KMS-11 (cell line): ENCODE data around the gene NUDT5.
"Not testable (repeated sequence)": the region's sequence is repeated elsewhere in the genome, so short reads cannot be mapped to it uniquely, and the experiment has no call there.

ENCODE experiments used
- H2AFZ ChIP-seq: fragments of 200-600 bp; sonication (generic); 2 replicates; pipeline ENCODE4 v1.6.1; 2016; ENCODE audit warnings: antibody characterized with exemption, mixed run types, low read depth
- H3K27ac ChIP-seq: fragments of 200-600 bp; sonication (generic); 2 replicates; pipeline ENCODE4 v1.6.1; 2016; ENCODE audit warnings: mild to moderate bottlenecking, mixed run types
- H3K27me3 ChIP-seq: fragments of 200-600 bp; sonication (generic); 2 replicates; pipeline ENCODE4 v1.6.1; 2017; ENCODE audit warnings: mild to moderate bottlenecking, low read depth, mixed run types, moderate library complexity; ENCODE audit not compliant: insufficient read depth
- H3K36me3 ChIP-seq: fragments of 200-600 bp; sonication (generic); 2 replicates; pipeline ENCODE4 v1.6.1; 2017; ENCODE audit warnings: mild to moderate bottlenecking, mixed run types; ENCODE audit not compliant: insufficient read depth
- H3K4me1 ChIP-seq: fragments of 200-600 bp; sonication (generic); 2 replicates; pipeline ENCODE4 v1.6.1; 2016; ENCODE audit warnings: mild to moderate bottlenecking, low read depth, mixed run types; ENCODE audit not compliant: poor library complexity, severe bottlenecking
- H3K4me2 ChIP-seq: fragments of 200-600 bp; sonication (generic); 2 replicates; pipeline ENCODE4 v1.7.0; 2016; ENCODE audit warnings: mild to moderate bottlenecking, mixed run types
- H3K4me3 ChIP-seq: fragments of 200-600 bp; sonication (generic); IDR thresholded peaks from 2 replicates; pipeline ENCODE4 v1.6.1; 2017; ENCODE audit warnings: low read depth, low read length, mixed read lengths; ENCODE audit not compliant: insufficient read depth
- H3K79me2 ChIP-seq: fragments of 200-600 bp; sonication (generic); 2 replicates; pipeline ENCODE4 v1.6.1; 2016; ENCODE audit warnings: low read depth, mixed run types; ENCODE audit not compliant: insufficient read depth
- H3K9ac ChIP-seq: fragments of 200-600 bp; sonication (generic); 2 replicates; pipeline ENCODE4 v1.6.1; 2016; ENCODE audit warnings: mild to moderate bottlenecking, mixed run types
- H4K20me1 ChIP-seq: fragments of 200-600 bp; sonication (generic); 2 replicates; pipeline ENCODE4 v1.6.1; 2016; ENCODE audit warnings: mild to moderate bottlenecking, mixed run types; ENCODE audit not compliant: insufficient read depth
- CTCF ChIP-seq: fragments of 200-600 bp; sonication (generic); conservative IDR thresholded peaks from 2 replicates; pipeline ENCODE4 v1.6.1; 2017; ENCODE audit warnings: low read depth, mild to moderate bottlenecking, antibody characterized with exemption, low read length, moderate library complexity, mixed read lengths

The NUDT5 gene

GRCh38 chr10:12177642-12178041 is 18.0 kb downstream of the NUDT5 start:
- Histone ChIP-seq H3K27me3 (no peaks in the 10 kb centered on the region), H4K20me1 (no peaks in the 10 kb centered on the region), H3K79me2 (no peaks in the 10 kb centered on the region), H2AFZ (no peak overlapping the region), H3K27ac (no peak overlapping the region), H3K4me1 (no peaks in the 10 kb centered on the region), H3K9ac (no peak overlapping the region), H3K4me2 (no peak overlapping the region), H3K4me3 (no peak overlapping the region), H3K36me3 (no peaks in the 10 kb centered on the region)
- TF ChIP-seq CTCF: no peak

DNA sequence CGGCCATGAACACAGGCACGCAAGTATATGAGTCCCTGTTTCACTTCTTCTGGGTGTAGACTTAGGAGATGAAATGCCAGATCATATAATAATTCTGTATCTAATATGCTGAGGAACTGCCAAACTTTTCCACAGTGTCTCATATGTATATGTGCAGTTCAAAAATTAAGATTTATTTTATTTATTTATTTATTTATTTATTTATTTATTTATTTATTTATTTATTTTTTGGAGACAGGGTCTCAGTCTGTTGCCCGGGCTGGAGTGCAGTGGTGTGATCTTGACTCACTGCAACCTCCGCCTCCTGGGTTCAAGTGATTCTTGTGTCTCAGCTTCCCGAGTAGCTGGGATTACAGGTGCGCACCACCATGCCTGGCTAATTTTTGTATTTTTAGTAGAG is 24.2 kb downstream of the NUDT5 start:
- not testable (repeated sequence) for H3K79me2 ChIP-seq, H3K4me3 ChIP-seq, H3K4me2 ChIP-seq, H3K36me3 ChIP-seq, H4K20me1 ChIP-seq, H2AFZ ChIP-seq, H3K27ac ChIP-seq, H3K4me1 ChIP-seq, H3K9ac ChIP-seq, H3K27me3 ChIP-seq

GRCh38 chr10:12165999-12166775 is 29.5 kb downstream of the NUDT5 start:
- H3K36me3 ChIP-seq: peaks cover 2% of the 10 kb centered on the region; the same call in 1 of the 2 replicates
- H3K79me2 ChIP-seq: no peaks in the 10 kb centered on the region
- H3K4me1 ChIP-seq: no peaks in the 10 kb centered on the region
- H3K27ac ChIP-seq: no peak overlapping the region
- H3K4me2 ChIP-seq: no peak overlapping the region
- no peaks in the 10 kb centered on the region for H3K27me3 ChIP-seq
- TF ChIP-seq CTCF: no peak
- H3K4me3 ChIP-seq: no peak overlapping the region
- no peak overlapping the region for H3K9ac ChIP-seq
- no peaks in the 10 kb centered on the region for H4K20me1 ChIP-seq
- no peak overlapping the region for H2AFZ ChIP-seq

DNA sequence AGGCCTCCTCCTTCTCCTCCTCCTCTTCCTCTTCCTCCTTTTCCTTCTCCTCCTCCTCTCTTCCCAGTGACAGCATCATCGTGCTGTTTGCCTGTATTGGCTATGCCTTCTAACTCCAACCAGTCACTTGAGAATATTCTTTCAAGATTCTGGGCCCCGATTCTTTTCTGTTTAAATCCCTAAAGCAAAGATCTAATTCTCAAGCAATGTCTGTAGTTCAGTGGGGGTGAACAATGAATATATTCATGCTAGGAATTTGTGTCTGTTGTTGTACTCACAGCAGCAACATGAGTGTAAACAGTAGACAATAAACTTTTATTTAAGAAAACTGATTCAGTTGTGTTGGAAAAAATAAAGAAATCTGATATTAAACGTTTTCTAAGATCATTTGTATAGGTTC is 30.7 kb downstream of the NUDT5 start:
- Histone ChIP-seq H3K36me3 (peaks cover 2% of the 10 kb centered on the region; the same call in 1 of the 2 replicates), H2AFZ (no peak overlapping the region), H4K20me1 (no peaks in the 10 kb centered on the region), H3K4me3 (no peak overlapping the region), H3K4me2 (no peak overlapping the region), H3K9ac (no peak overlapping the region), H3K27ac (no peak overlapping the region), H3K79me2 (no peaks in the 10 kb centered on the region), H3K27me3 (no peaks in the 10 kb centered on the region), H3K4me1 (no peaks in the 10 kb centered on the region)
- TF ChIP-seq CTCF: no peak

GRCh38 chr10:12164085-12164484 is 31.6 kb downstream of the NUDT5 start:
- Histone ChIP-seq H4K20me1 (no peaks in the 10 kb centered on the region), H3K36me3 (peaks cover 2% of the 10 kb centered on the region; the same call in 1 of the 2 replicates), H3K27ac (no peak overlapping the region), H3K9ac (no peak overlapping the region), H3K4me2 (no peak overlapping the region), H3K27me3 (no peaks in the 10 kb centered on the region), H3K4me3 (no peak overlapping the region), H3K79me2 (no peaks in the 10 kb centered on the region), H3K4me1 (no peaks in the 10 kb centered on the region), H2AFZ (no peak overlapping the region)
- TF ChIP-seq CTCF: no peak
